ENCODE data around the gene MAD2L2.
A peak's percentile ranks its signal among the peaks of the same experiment; 100 is the strongest.

MAD2L2 gene

GRCh38 chr1:11650331-11650991 lies 30.5 kb downstream of the MAD2L2 start:
- no peak overlapping the region for H3K27ac ChIP-seq
- H3K4me3 ChIP-seq = peak overlapping the region; percentile 38; the same call in 1 of the 2 replicates
- H3K9me3 ChIP-seq (ENCODE audit: low read depth, low read length) = no peaks in the 10 kb centered on the region
- TF ChIP-seq POLR2AphosphoS5 (IDR thresholded peaks at IDR 0.05; ENCODE audit: borderline replicate concordance, low read depth, low read length) (no peak), FOXP2 (optimal IDR thresholded peaks at IDR 0.05; ENCODE audit: control extremely low read depth, extremely low read length, insufficient read depth) (no peak), EZH2 (IDR thresholded peaks at IDR 0.05) (no peak)
- no peak overlapping the region for H3K9ac ChIP-seq (ENCODE audit: insufficient read length)
- H3K36me3 ChIP-seq (ENCODE audit: insufficient read depth, low read length) = no peaks in the 10 kb centered on the region
- DNase-seq (ENCODE audit: low read depth, low spot score) = no peak

- H3K4me3 ChIP-seq = peak overlapping the region; percentile 38; the same call in 1 of the 2 replicates
- DNase-seq (ENCODE audit: low read depth, low spot score) = no peak
- H3K9ac ChIP-seq (ENCODE audit: insufficient read length) = no peak overlapping the region
- no peak overlapping the region for H3K27ac ChIP-seq
- no peaks in the 10 kb centered on the region for H3K36me3 ChIP-seq (ENCODE audit: insufficient read depth, low read length)
- TF ChIP-seq FOXP2 (optimal IDR thresholded peaks at IDR 0.05; ENCODE audit: control extremely low read depth, extremely low read length, insufficient read depth) (no peak), EZH2 (IDR thresholded peaks at IDR 0.05) (no peak), POLR2AphosphoS5 (IDR thresholded peaks at IDR 0.05; ENCODE audit: borderline replicate concordance, low read depth, low read length) (no peak)
- H3K9me3 ChIP-seq (ENCODE audit: low read depth, low read length) = no peaks in the 10 kb centered on the region
Observed at GRCh38 chr1:11649624-11650330, 31.2 kb downstream of the MAD2L2 start.

GRCh38 chr1:11649237-11649623 lies 31.7 kb downstream of the MAD2L2 start:
- no peak overlapping the region for H3K4me3 ChIP-seq
- H3K27ac ChIP-seq = no peak overlapping the region
- TF ChIP-seq FOXP2 (optimal IDR thresholded peaks at IDR 0.05; ENCODE audit: control extremely low read depth, extremely low read length, insufficient read depth) (no peak), EZH2 (IDR thresholded peaks at IDR 0.05) (no peak), POLR2AphosphoS5 (IDR thresholded peaks at IDR 0.05; ENCODE audit: borderline replicate concordance, low read depth, low read length) (no peak)
- no peaks in the 10 kb centered on the region for H3K9me3 ChIP-seq (ENCODE audit: low read depth, low read length)
- H3K9ac ChIP-seq (ENCODE audit: insufficient read length) = no peak overlapping the region
- DNase-seq (ENCODE audit: low read depth, low spot score) = no peak
- no peaks in the 10 kb centered on the region for H3K36me3 ChIP-seq (ENCODE audit: insufficient read depth, low read length)

GRCh38 chr1:11648732-11649158 lies 32.2 kb downstream of the MAD2L2 start:
- no peak overlapping the region for H3K9ac ChIP-seq (ENCODE audit: insufficient read length)
- H3K4me3 ChIP-seq = no peak overlapping the region

GRCh38 chr1:11648039-11648438 lies 32.9 kb downstream of the MAD2L2 start:
- no peak overlapping the region for H3K27ac ChIP-seq
- H3K9me3 ChIP-seq (ENCODE audit: low read depth, low read length) = no peaks in the 10 kb centered on the region
- no peak overlapping the region for H3K9ac ChIP-seq (ENCODE audit: insufficient read length)
- no peak for TF ChIP-seq FOXP2 (optimal IDR thresholded peaks at IDR 0.05; ENCODE audit: control extremely low read depth, extremely low read length, insufficient read depth)
- no peak for TF ChIP-seq POLR2AphosphoS5 (IDR thresholded peaks at IDR 0.05; ENCODE audit: borderline replicate concordance, low read depth, low read length)
- no peak for TF ChIP-seq EZH2 (IDR thresholded peaks at IDR 0.05)
- H3K4me3 ChIP-seq = no peak overlapping the region
- H3K36me3 ChIP-seq (ENCODE audit: insufficient read depth, low read length) = no peaks in the 10 kb centered on the region
- no peak for DNase-seq (ENCODE audit: low read depth, low spot score)

More at GRCh38 chr1:11648732-11649158, 32.2 kb downstream of the MAD2L2 start:
- Histone ChIP-seq H3K27ac (no peak overlapping the region), H3K9me3 (ENCODE audit: low read depth, low read length) (no peaks in the 10 kb centered on the region), H3K36me3 (ENCODE audit: insufficient read depth, low read length) (no peaks in the 10 kb centered on the region)
- DNase-seq (ENCODE audit: low read depth, low spot score) = no peak
- TF ChIP-seq FOXP2 (optimal IDR thresholded peaks at IDR 0.05; ENCODE audit: control extremely low read depth, extremely low read length, insufficient read depth) (no peak), EZH2 (IDR thresholded peaks at IDR 0.05) (no peak), POLR2AphosphoS5 (IDR thresholded peaks at IDR 0.05; ENCODE audit: borderline replicate concordance, low read depth, low read length) (no peak)

- no peaks in the 10 kb centered on the region for H3K9me3 ChIP-seq (ENCODE audit: low read depth, low read length)
- no peak for DNase-seq (ENCODE audit: low read depth, low spot score)
- no peak overlapping the region for H3K27ac ChIP-seq
- no peaks in the 10 kb centered on the region for H3K36me3 ChIP-seq (ENCODE audit: insufficient read depth, low read length)
- no peak overlapping the region for H3K4me3 ChIP-seq
- TF ChIP-seq POLR2AphosphoS5 (IDR thresholded peaks at IDR 0.05; ENCODE audit: borderline replicate concordance, low read depth, low read length) (no peak), FOXP2 (optimal IDR thresholded peaks at IDR 0.05; ENCODE audit: control extremely low read depth, extremely low read length, insufficient read depth) (no peak), EZH2 (IDR thresholded peaks at IDR 0.05) (no peak)
- no peak overlapping the region for H3K9ac ChIP-seq (ENCODE audit: insufficient read length)
Observed at GRCh38 chr1:11647333-11647732, 33.6 kb downstream of the MAD2L2 start.

- H3K9ac ChIP-seq (ENCODE audit: insufficient read length) = no peak overlapping the region
- DNase-seq (ENCODE audit: low read depth, low spot score) = no peak
- no peak for TF ChIP-seq EZH2 (IDR thresholded peaks at IDR 0.05)
- TF ChIP-seq POLR2AphosphoS5 (IDR thresholded peaks at IDR 0.05; ENCODE audit: borderline replicate concordance, low read depth, low read length) = no peak
- TF ChIP-seq FOXP2 (optimal IDR thresholded peaks at IDR 0.05; ENCODE audit: control extremely low read depth, extremely low read length, insufficient read depth) = no peak
- H3K4me3 ChIP-seq = no peak overlapping the region
- H3K27ac ChIP-seq = no peak overlapping the region
- no peaks in the 10 kb centered on the region for H3K36me3 ChIP-seq (ENCODE audit: insufficient read depth, low read length)
- no peaks in the 10 kb centered on the region for H3K9me3 ChIP-seq (ENCODE audit: low read depth, low read length)
Observed at GRCh38 chr1:11646317-11646716, 34.6 kb downstream of the MAD2L2 start.

- Histone ChIP-seq H3K27ac (no peak overlapping the region), H3K36me3 (ENCODE audit: insufficient read depth, low read length) (no peaks in the 10 kb centered on the region), H3K9me3 (ENCODE audit: low read depth, low read length) (no peaks in the 10 kb centered on the region), H3K9ac (ENCODE audit: insufficient read length) (no peak overlapping the region), H3K4me3 (no peak overlapping the region)
- TF ChIP-seq FOXP2 (optimal IDR thresholded peaks at IDR 0.05; ENCODE audit: control extremely low read depth, extremely low read length, insufficient read depth) (no peak), EZH2 (IDR thresholded peaks at IDR 0.05) (no peak), POLR2AphosphoS5 (IDR thresholded peaks at IDR 0.05; ENCODE audit: borderline replicate concordance, low read depth, low read length) (no peak)
- peak; percentile 39 for DNase-seq (ENCODE audit: low read depth, low spot score)
Observed at GRCh38 chr1:11645670-11646265, 35.2 kb downstream of the MAD2L2 start.

All from SK-N-MC (cell line).